GM06990 (cell line): ENCODE data around the gene LIPJ.

Experiments used
- DNase-seq: peaks from one replicate; pipeline ENCODE4 v3.0.0-alpha.2; 2011; ENCODE audit not compliant: insufficient read length; ENCODE audit errors: extremely low read depth
- H3K27me3 ChIP-seq: replicated peaks from 2 replicates; pipeline ENCODE4 v1.6.0; 2011; ENCODE audit warnings: low read length; ENCODE audit not compliant: control insufficient read depth, insufficient read depth
- H3K36me3 ChIP-seq: 2 replicates; pipeline ENCODE4 v1.5.1; 2011; ENCODE audit warnings: low read length; ENCODE audit not compliant: control insufficient read depth, insufficient read depth
- H3K4me3 ChIP-seq: replicated peaks from 2 replicates; pipeline ENCODE4 v1.5.1; 2011; ENCODE audit warnings: low read depth, mild to moderate bottlenecking, control low read depth, low read length
- CTCF ChIP-seq: IDR thresholded peaks from 2 replicates; pipeline ENCODE4 v1.5.1; 2011; ENCODE audit warnings: low read length, control low read depth, mild to moderate bottlenecking, inconsistent platforms; ENCODE audit not compliant: insufficient read depth, poor library complexity, severe bottlenecking

The LIPJ gene

GRCh38 chr10:88642209-88642608 is 55.6 kb downstream of the LIPJ start:
- H3K36me3 ChIP-seq, result no peaks in the 10 kb centered on the region
- no peak overlapping the region for H3K4me3 ChIP-seq
- no peaks in the 10 kb centered on the region for H3K27me3 ChIP-seq
- no peak for DNase-seq
- no peak for TF ChIP-seq CTCF

- no peaks in the 10 kb centered on the region for H3K27me3 ChIP-seq
- H3K4me3 ChIP-seq, result no peak overlapping the region
- no peak for TF ChIP-seq CTCF
- H3K36me3 ChIP-seq, result no peaks in the 10 kb centered on the region
- DNase-seq, result no peak
These were observed 56.4 kb downstream of the LIPJ start for GRCh38 chr10:88642963-88643362.

GRCh38 chr10:88647061-88647615 is 60.6 kb downstream of the LIPJ start:
- DNase-seq, result no peak
- no peak for TF ChIP-seq CTCF
- no peaks in the 10 kb centered on the region for H3K36me3 ChIP-seq
- H3K27me3 ChIP-seq, result no peaks in the 10 kb centered on the region
- no peak overlapping the region for H3K4me3 ChIP-seq

- no peak for TF ChIP-seq CTCF
- H3K36me3 ChIP-seq, result no peaks in the 10 kb centered on the region
- no peaks in the 10 kb centered on the region for H3K27me3 ChIP-seq
- no peak overlapping the region for H3K4me3 ChIP-seq
- DNase-seq, result no peak
These were observed 64.6 kb downstream of the LIPJ start for GRCh38 chr10:88651101-88651551.

- H3K4me3 ChIP-seq, result no peak overlapping the region
- no peaks in the 10 kb centered on the region for H3K27me3 ChIP-seq
- no peak for TF ChIP-seq CTCF
- no peak for DNase-seq
- no peaks in the 10 kb centered on the region for H3K36me3 ChIP-seq
These were observed 66.1 kb downstream of the LIPJ start for GRCh38 chr10:88652616-88653015.
